Forelimb muscle (tissue), 1 donor: ENCODE measurements around the gene KLF6. TPM values are rescaled to one million over a fixed set of nuclear protein-coding genes. Genes with fewer than 3 reads are reported as not detected.

Experiments used
- DNase-seq: peaks from one replicate; pipeline ENCODE4 v3.0.0-alpha.2; 2013; ENCODE audit warnings: low read depth
- polyA plus RNA-seq: library from polyadenylated mRNA; unstranded; fragments of 120-200 nt; gene quantifications from one replicate; pipeline ENCODE4 v1.2.1, GENCODE V29; 2013; ENCODE audit not compliant: insufficient read length

The KLF6 gene
- polyA plus RNA-seq, 1 donor = 78.7 TPM

- no peak for DNase-seq
Measured at GRCh38 chr10:3811291-3811870, 26.4 kb upstream of the KLF6 start.

- DNase-seq = no peak
Measured at GRCh38 chr10:3808689-3809199, 23.7 kb upstream of the KLF6 start.

GRCh38 chr10:3807928-3808496 is 23.0 kb upstream of the KLF6 start:
- DNase-seq = no peak

GRCh38 chr10:3807211-3807927 is 22.4 kb upstream of the KLF6 start:
- DNase-seq = no peak

- no peak for DNase-seq
Measured at GRCh38 chr10:3806603-3807002, 21.6 kb upstream of the KLF6 start.

GRCh38 chr10:3805791-3806461 is 20.9 kb upstream of the KLF6 start:
- no peak for DNase-seq

- no peak for DNase-seq
Measured at GRCh38 chr10:3805201-3805790, 20.3 kb upstream of the KLF6 start.

GRCh38 chr10:3803927-3804741 is 19.1 kb upstream of the KLF6 start:
- no peak for DNase-seq

- DNase-seq = no peak
Measured at GRCh38 chr10:3803295-3803926, 18.4 kb upstream of the KLF6 start.

GRCh38 chr10:3802526-3803265 is 17.7 kb upstream of the KLF6 start:
- DNase-seq = no peak

GRCh38 chr10:3801558-3802192 is 16.7 kb upstream of the KLF6 start:
- no peak for DNase-seq

GRCh38 chr10:3800586-3800985 is 15.6 kb upstream of the KLF6 start:
- DNase-seq = no peak

- no peak for DNase-seq
Measured at GRCh38 chr10:3797750-3798149, 12.7 kb upstream of the KLF6 start.

GRCh38 chr10:3793553-3793952 is 8.5 kb upstream of the KLF6 start:
- DNase-seq = no peak

- DNase-seq = no peak
Measured at GRCh38 chr10:3792710-3793219, 7.8 kb upstream of the KLF6 start.

GRCh38 chr10:3791974-3792633 is 7.1 kb upstream of the KLF6 start:
- no peak for DNase-seq

- DNase-seq = no peak
Measured at GRCh38 chr10:3790858-3791257, 5.8 kb upstream of the KLF6 start.

GRCh38 chr10:3790272-3790671 is 5.3 kb upstream of the KLF6 start:
- DNase-seq = no peak

GRCh38 chr10:3789621-3790020 is 4.6 kb upstream of the KLF6 start:
- no peak for DNase-seq
